Left ventricle myocardium inferior (tissue), 1 donor: Measurements from ENCODE around the gene FLG2. TPM values are rescaled to one million over a fixed set of nuclear protein-coding genes. Genes with fewer than 3 reads are reported as not detected.
"Not testable (repeated sequence)": the region's sequence is repeated elsewhere in the genome, so short reads cannot be mapped to it uniquely, and the experiment has no call there.

ENCODE experiments used
- DNase-seq: peaks from one replicate; pipeline ENCODE4 v3.0.0-alpha.2; 2020
- H3K27ac ChIP-seq: fragments of 200-600 bp; replicated peaks from 2 replicates; pipeline ENCODE4 v1.8.0; 2021
- H3K27me3 ChIP-seq: fragments of 200-600 bp; 2 replicates; pipeline ENCODE4 v1.8.0; 2021; ENCODE audit warnings: low read depth
- H3K36me3 ChIP-seq: fragments of 200-600 bp; 2 replicates; pipeline ENCODE4 v1.8.0; 2021
- H3K4me1 ChIP-seq: fragments of 200-600 bp; 2 replicates; pipeline ENCODE4 v1.8.0; 2021
- H3K4me3 ChIP-seq: fragments of 200-600 bp; 2 replicates; pipeline ENCODE4 v1.8.0; 2021; ENCODE audit warnings: mild to moderate bottlenecking, moderate library complexity
- H3K9me3 ChIP-seq: fragments of 200-600 bp; replicated peaks from 2 replicates; pipeline ENCODE4 v1.8.0; 2021
- intact Hi-C: fragments of 100-400 bp; cut with micrococcal nuclease; formaldehyde crosslinking; loops from one replicate; pipeline ENCODE4 v1.11.0; 2022
- total RNA-seq: library from RNA; stranded (reverse); fragmentation: NEBNext Ultra II Directional; extraction: Animal tissue kit (Norgen Biotek cat#: 25700); gene quantifications from one replicate; pipeline ENCODE4 v1.2.1, GENCODE V29; 2021
- TF ChIP-seq, protein P1 (sequence below): fragments of 200-600 bp; IDR thresholded peaks from 2 replicates; pipeline ENCODE4 v1.8.0; 2021; ENCODE audit warnings: antibody characterized with exemption, mild to moderate bottlenecking, borderline replicate concordance
- donor health status: DM: no; HTN: yes; CAD: no; lungs with severe emphysema.

The FLG2 gene
- total RNA-seq, 1 donor from 2014 or later, result not detected

DNA sequence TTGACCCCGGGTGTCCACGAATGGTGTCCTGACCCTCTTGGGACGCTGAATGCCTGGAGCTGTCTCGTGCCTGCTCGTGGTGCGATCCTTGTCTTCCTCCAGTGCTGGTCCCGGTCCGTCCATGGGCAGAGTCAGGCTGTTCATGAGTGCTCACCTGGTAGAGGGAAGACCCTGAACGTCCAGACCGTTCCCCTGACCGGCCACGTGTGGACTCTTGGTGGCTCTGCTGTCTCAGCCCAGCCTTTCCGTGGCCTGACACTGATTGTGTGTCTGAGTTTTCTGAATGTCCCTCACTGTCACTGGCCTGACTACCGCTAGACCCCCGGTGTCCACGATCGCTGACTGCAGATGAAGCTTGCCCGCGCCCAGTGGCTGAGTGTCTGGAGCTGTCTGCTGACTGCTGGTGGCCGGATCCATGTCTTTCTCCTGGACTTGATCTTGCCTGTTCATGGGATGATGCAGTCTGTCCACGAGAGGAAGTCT is 46.4 kb downstream of the FLG2 start:
- Histone ChIP-seq H3K27ac (no peak overlapping the region), H3K36me3 (peaks cover 4% of the 10 kb centered on the region), H3K4me3 (no peak overlapping the region), H3K9me3 (peaks cover 5% of the 10 kb centered on the region), H3K4me1 (no peaks in the 10 kb centered on the region), H3K27me3 (no peaks in the 10 kb centered on the region)
- DNase-seq, result no peak
- TF ChIP-seq, protein P1, sequence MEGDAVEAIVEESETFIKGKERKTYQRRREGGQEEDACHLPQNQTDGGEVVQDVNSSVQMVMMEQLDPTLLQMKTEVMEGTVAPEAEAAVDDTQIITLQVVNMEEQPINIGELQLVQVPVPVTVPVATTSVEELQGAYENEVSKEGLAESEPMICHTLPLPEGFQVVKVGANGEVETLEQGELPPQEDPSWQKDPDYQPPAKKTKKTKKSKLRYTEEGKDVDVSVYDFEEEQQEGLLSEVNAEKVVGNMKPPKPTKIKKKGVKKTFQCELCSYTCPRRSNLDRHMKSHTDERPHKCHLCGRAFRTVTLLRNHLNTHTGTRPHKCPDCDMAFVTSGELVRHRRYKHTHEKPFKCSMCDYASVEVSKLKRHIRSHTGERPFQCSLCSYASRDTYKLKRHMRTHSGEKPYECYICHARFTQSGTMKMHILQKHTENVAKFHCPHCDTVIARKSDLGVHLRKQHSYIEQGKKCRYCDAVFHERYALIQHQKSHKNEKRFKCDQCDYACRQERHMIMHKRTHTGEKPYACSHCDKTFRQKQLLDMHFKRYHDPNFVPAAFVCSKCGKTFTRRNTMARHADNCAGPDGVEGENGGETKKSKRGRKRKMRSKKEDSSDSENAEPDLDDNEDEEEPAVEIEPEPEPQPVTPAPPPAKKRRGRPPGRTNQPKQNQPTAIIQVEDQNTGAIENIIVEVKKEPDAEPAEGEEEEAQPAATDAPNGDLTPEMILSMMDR, result no peak
- intact Hi-C loops, result no loop called here

- intact Hi-C loops, H3K9me3 ChIP-seq, DNase-seq, H3K4me3 ChIP-seq, H3K27ac ChIP-seq, H3K36me3 ChIP-seq, H3K4me1 ChIP-seq, H3K27me3 ChIP-seq: not testable (repeated sequence)
These were observed 47.6 kb downstream of the FLG2 start for GRCh38 chr1:152312169-152312568.

- Histone ChIP-seq H3K27me3 (no peaks in the 10 kb centered on the region), H3K4me1 (no peaks in the 10 kb centered on the region), H3K36me3 (peaks cover 5% of the 10 kb centered on the region), H3K27ac (no peak overlapping the region), H3K9me3 (peaks cover 5% of the 10 kb centered on the region), H3K4me3 (no peak overlapping the region)
- TF ChIP-seq, protein P1, result no peak
- intact Hi-C loops, result no loop called here
- DNase-seq, result no peak
These were observed 49.9 kb downstream of the FLG2 start for GRCh38 chr1:152309955-152310354.

DNA sequence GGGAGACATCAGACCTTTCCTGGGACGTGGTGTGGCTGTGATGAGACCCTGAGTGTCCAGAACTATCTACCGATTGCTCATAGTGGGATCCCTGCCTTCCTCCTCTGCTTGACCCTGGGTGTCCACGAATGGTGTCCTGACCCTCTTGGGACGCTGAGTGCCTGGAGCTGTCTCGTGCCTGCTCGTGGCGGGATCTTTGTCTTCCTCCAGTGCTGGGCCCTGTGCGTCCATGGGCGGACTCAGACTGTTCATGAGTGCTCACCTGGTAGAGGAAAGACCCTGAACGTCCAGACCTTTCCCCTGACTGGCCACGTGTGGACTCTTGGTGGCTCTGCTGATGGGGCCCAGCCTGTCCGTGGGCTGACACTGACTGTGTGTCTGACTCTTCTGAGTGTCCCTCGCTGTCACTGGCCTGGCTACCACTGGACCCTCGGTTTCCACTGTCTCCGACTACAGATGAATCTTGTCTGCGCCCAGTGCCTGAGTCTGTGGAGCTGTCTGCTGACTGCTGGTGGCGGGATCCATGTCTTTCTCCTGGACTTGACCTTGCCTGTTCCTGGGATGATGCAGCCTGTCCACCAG is 50.4 kb downstream of the FLG2 start:
- H3K27ac ChIP-seq, H3K36me3 ChIP-seq, H3K9me3 ChIP-seq, H3K4me1 ChIP-seq, H3K4me3 ChIP-seq, DNase-seq, intact Hi-C loops, H3K27me3 ChIP-seq: not testable (repeated sequence)

DNA sequence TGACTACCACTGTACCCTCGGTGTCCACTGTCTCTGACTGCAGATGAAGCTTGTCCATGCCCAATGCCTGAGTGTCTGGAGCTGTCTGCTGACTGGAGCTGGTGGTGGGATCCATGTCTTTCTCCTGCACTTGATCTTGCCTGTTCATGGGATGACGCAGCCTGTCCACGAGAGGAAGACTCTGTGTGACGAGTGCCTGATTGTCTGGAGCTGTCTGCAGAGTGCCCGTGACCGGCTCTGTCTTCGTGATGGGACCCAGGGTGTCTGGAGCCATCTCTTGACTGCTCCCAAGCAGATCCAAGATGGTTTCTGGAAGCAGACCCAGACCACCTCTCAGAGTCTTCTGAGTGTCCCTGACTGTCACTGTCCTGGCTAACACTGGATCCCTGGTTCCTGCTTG is 51.0 kb downstream of the FLG2 start:
- H3K4me3 ChIP-seq, DNase-seq, H3K4me1 ChIP-seq, H3K9me3 ChIP-seq, intact Hi-C loops, H3K27me3 ChIP-seq, H3K27ac ChIP-seq, H3K36me3 ChIP-seq: not testable (repeated sequence)

DNA sequence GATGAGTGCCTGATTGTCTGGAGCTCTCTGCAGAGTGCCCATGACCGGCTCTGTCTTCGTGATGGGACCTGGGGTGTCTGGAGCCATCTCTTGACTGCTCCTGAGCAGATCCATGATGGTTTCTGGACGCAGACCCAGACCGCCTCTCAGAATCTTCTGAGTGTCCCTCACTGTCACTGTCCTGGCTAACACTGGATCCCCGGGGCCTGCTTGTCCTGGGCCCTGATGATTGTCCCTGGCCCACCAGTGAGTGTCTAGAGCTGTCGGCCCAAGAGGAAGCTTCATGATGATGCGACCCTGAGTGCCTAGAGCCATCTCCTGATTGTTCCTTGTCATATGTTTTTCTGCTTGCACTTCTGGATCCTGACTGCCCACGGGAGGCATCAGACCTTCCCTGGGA is 51.8 kb downstream of the FLG2 start:
- H3K27ac ChIP-seq, H3K27me3 ChIP-seq, intact Hi-C loops, H3K4me3 ChIP-seq, H3K4me1 ChIP-seq, H3K9me3 ChIP-seq, H3K36me3 ChIP-seq, DNase-seq: not testable (repeated sequence)

DNA sequence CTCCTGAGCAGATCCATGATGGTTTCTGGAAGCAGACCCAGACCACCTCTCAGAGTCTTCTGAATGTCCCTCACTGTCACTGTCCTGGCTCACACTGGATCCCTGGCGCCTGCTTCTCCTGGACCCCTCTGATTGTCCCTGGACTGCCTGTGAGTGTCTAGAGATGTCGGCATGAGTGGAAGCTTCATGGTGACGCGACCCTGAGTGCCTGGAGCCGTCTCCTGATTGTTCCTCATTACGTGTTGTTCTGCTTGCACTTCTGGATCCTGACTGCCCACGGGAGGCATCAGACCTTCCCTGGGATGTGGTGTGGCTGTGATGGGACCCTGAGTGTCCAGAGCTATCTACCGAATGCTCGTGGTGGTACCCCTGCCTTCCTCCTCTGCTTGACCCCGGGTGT is 53.7 kb downstream of the FLG2 start:
- H3K27ac ChIP-seq, DNase-seq, H3K36me3 ChIP-seq, H3K4me1 ChIP-seq, H3K9me3 ChIP-seq, intact Hi-C loops, H3K4me3 ChIP-seq, H3K27me3 ChIP-seq: not testable (repeated sequence)

- H3K4me3 ChIP-seq, DNase-seq, H3K27me3 ChIP-seq, H3K4me1 ChIP-seq, H3K9me3 ChIP-seq, H3K36me3 ChIP-seq, H3K27ac ChIP-seq, intact Hi-C loops: not testable (repeated sequence)
These were observed 55.0 kb downstream of the FLG2 start for GRCh38 chr1:152304773-152305172.

DNA sequence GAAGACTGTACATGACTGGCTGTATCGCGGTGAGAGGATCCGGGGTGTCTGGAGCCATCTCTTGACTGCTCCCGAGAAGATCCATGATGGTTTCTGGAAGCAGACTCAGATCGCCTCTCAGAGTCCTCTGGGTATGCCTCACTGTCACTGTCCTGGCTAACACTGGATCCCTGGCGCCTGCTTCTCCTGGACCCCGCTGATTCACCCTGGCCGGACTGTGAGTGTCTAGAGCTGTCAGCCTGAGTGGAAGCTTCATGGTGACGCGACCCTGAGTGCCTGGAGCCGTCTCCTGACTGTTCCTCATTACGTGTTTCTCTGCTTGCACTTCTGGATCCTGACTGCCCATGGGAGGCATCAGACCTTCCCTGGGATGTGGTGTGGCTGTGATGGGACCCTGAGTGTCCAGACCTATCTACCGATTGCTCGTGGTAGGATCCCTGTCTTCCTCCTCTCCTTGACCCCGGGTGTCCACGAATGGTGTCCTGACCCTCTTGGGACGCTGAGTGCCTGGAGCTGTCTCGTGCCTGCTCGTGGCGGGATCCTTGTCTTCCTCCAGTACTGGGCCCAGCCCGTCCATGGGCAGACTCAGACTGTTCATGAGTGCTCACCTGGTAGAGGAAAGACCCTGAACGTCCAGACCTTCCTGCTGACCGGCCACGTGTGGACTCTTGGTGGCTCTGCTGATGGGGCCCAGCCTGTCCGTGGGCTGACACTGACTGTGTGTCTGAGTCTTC is 56.5 kb downstream of the FLG2 start:
- H3K4me1 ChIP-seq, result not testable (repeated sequence)

More for the DNA sequence above, 56.5 kb downstream of the FLG2 start:
- H3K27me3 ChIP-seq, DNase-seq, H3K4me3 ChIP-seq, H3K27ac ChIP-seq, H3K9me3 ChIP-seq, intact Hi-C loops, H3K36me3 ChIP-seq: not testable (repeated sequence)

Other genes with a start within 250 kb of the FLG2 start
- not detected for gene TCHH, start 244.6 kb downstream of the FLG2 start, total RNA-seq
- gene RPTN, start 200.8 kb downstream of the FLG2 start, total RNA-seq, result not detected
- not detected for gene HRNR, start 135.8 kb downstream of the FLG2 start, total RNA-seq
- not detected for gene FLG, start 34.8 kb downstream of the FLG2 start, total RNA-seq
- not detected for gene CRNN, start 54.3 kb upstream of the FLG2 start, total RNA-seq
- gene LCE5A, start 150.8 kb upstream of the FLG2 start, total RNA-seq, result not detected
- gene CRCT1, start 154.5 kb upstream of the FLG2 start, total RNA-seq, result not detected
- gene LCE3E, start 206.8 kb upstream of the FLG2 start, total RNA-seq, result not detected
- gene LCE3D, start 220.5 kb upstream of the FLG2 start, total RNA-seq, result not detected
- gene LCE3C, start 240.2 kb upstream of the FLG2 start, total RNA-seq, result not detected